ENCODE results near the gene PRKN. TPM values are rescaled to one million over a fixed set of nuclear protein-coding genes. Genes with fewer than 3 reads are reported as not detected.

Gene PRKN
- total RNA-seq, 2 donors from 2014 or later, result 6.7 to 8.2 TPM

GRCh38 chr6:162220876-162221275 lies 506.7 kb downstream of the PRKN start:
- Histone ChIP-seq H3K36me3 (replicated peaks in 1 of 2; ENCODE audit: insufficient read depth in 1 of 2, low read depth in 2 of 2) (no peaks in the 10 kb centered on the region), H3K4me3 (no peak overlapping the region), H3K27me3 (no peaks in the 10 kb centered on the region), H3K9me3 (no peaks in the 10 kb centered on the region), H3K4me1 (no peaks in the 10 kb centered on the region), H3K27ac (no peak overlapping the region)
- intact Hi-C loops (cut with DNase I), result no loop called here
- TF ChIP-seq CTCF (IDR thresholded peaks at IDR 0.05) (no peak), POLR2A (IDR thresholded peaks at IDR 0.05) (no peak)
- no peak for ATAC-seq
- WGBS, 2 donors, result 92 to 98% methylated on average over 4 of the region's 4 CpGs
- DNase-seq, result no peak

- ATAC-seq, result no peak
- H3K4me3 ChIP-seq, result no peak overlapping the region
- intact Hi-C loops (cut with DNase I), result no loop called here
- 85 to 91% methylated on average over 4 of the region's 4 CpGs for WGBS, 2 donors
- no peaks in the 10 kb centered on the region for H3K27me3 ChIP-seq
- H3K9me3 ChIP-seq, result no peaks in the 10 kb centered on the region
- DNase-seq, result no peak
- H3K36me3 ChIP-seq (replicated peaks in 1 of 2; ENCODE audit: insufficient read depth in 1 of 2, low read depth in 2 of 2), result no peaks in the 10 kb centered on the region
- H3K4me1 ChIP-seq, result no peaks in the 10 kb centered on the region
- H3K27ac ChIP-seq, result no peak overlapping the region
- TF ChIP-seq CTCF (IDR thresholded peaks at IDR 0.05) (no peak), POLR2A (IDR thresholded peaks at IDR 0.05) (no peak)
Measured at GRCh38 chr6:162219266-162219665, 508.3 kb downstream of the PRKN start.

GRCh38 chr6:162217811-162218493 lies 509.6 kb downstream of the PRKN start:
- Histone ChIP-seq H3K27ac (no peak overlapping the region), H3K27me3 (no peaks in the 10 kb centered on the region), H3K4me1 (no peaks in the 10 kb centered on the region), H3K36me3 (replicated peaks in 1 of 2; ENCODE audit: insufficient read depth in 1 of 2, low read depth in 2 of 2) (no peaks in the 10 kb centered on the region), H3K4me3 (no peak overlapping the region), H3K9me3 (no peaks in the 10 kb centered on the region)
- TF ChIP-seq CTCF (IDR thresholded peaks at IDR 0.05) (no peak), POLR2A (IDR thresholded peaks at IDR 0.05) (no peak)
- intact Hi-C loops (cut with DNase I), result no loop called here
- WGBS, 2 donors, result 81 to 92% methylated on average over 7 to 11 of the region's 11 CpGs
- DNase-seq (no peak), ATAC-seq (no peak)

- TF ChIP-seq CTCF (IDR thresholded peaks at IDR 0.05), result no peak
- no peak for TF ChIP-seq POLR2A (IDR thresholded peaks at IDR 0.05)
- ATAC-seq, result no peak
- Histone ChIP-seq H3K9me3 (no peaks in the 10 kb centered on the region), H3K27me3 (no peaks in the 10 kb centered on the region), H3K36me3 (replicated peaks in 1 of 2; ENCODE audit: insufficient read depth in 1 of 2, low read depth in 2 of 2) (no peaks in the 10 kb centered on the region), H3K4me3 (no peak overlapping the region), H3K27ac (no peak overlapping the region), H3K4me1 (no peaks in the 10 kb centered on the region)
- intact Hi-C loops (cut with DNase I), result no loop called here
- 68 to 71% methylated on average over 1 of the region's 1 CpG for WGBS, 2 donors
- no peak for DNase-seq
Measured at GRCh38 chr6:162217058-162217457, 510.5 kb downstream of the PRKN start.

- TF ChIP-seq POLR2A (IDR thresholded peaks at IDR 0.05), result no peak
- ATAC-seq, result no peak
- WGBS, 2 donors, result 88 to 100% methylated on average over 1 of the region's 1 CpG
Measured at GRCh38 chr6:162211777-162212176, 515.8 kb downstream of the PRKN start.

More at GRCh38 chr6:162211777-162212176, 515.8 kb downstream of the PRKN start:
- Histone ChIP-seq H3K9me3 (no peaks in the 10 kb centered on the region), H3K4me3 (no peak overlapping the region), H3K27ac (no peak overlapping the region), H3K27me3 (no peaks in the 10 kb centered on the region), H3K36me3 (replicated peaks in 1 of 2; ENCODE audit: insufficient read depth in 1 of 2, low read depth in 2 of 2) (no peaks in the 10 kb centered on the region), H3K4me1 (peaks cover 5% of the 10 kb centered on the region)
- intact Hi-C loops (cut with DNase I), result no loop called here
- DNase-seq, result no peak
